K562 (cell line): ENCODE results near the gene FAR1. TPM values are rescaled to one million over a fixed set of nuclear protein-coding genes. Genes with fewer than 3 reads are reported as not detected.

ENCODE experiments used
- ATAC-seq: fragments of 200-7000 bp; cut with Tn5 transposase; 3 replicates; pipeline ENCODE4 v1.9.1; 2020; ENCODE audit warnings: moderate library complexity
- BruUV-seq: library from RNA; stranded (reverse); fragments of 400-500 nt; replicated peaks from 2 replicates; lab custom pipeline; 2021; lab: Mats Ljungman, UMichigan
- CTCF ChIA-PET: fragments of 300-600 bp; formaldehyde crosslinking; extraction: SDS; loops from one replicate; lab custom pipeline; 2021; ENCODE audit warnings: low intra/inter-chr PET ratio; lab: Yijun Ruan, JAX
- POLR2A ChIA-PET: fragments of 300-600, 350-650 bp; sonication (Branson Sonifier 250); formaldehyde crosslinking; extraction: SDS; loops from one replicate; lab custom pipeline; 2021; ENCODE audit warnings: antibody characterized with exemption, inconsistent platforms; lab: Yijun Ruan, JAX
- DNase-seq, 4 experiments: peaks; one replicate each; pipeline versions ENCODE4 v3.0.0 to v3.0.0-alpha.2; 2011 to 2018; ENCODE audit warnings: low spot score in 3 of 4, mixed read lengths in 3 of 4; ENCODE audit errors: extremely low read depth in 1 of 4
- FAIRE-seq: peaks from 2 replicates; lab custom pipeline; 2011; peaks lifted over from hg19 to GRCh38; lab: Jason Lieb, UNC
- H2AFZ ChIP-seq: 2 replicates; pipeline ENCODE4 v1.6.0; 2011; ENCODE audit warnings: low read depth, low read length, control low read depth, inconsistent platforms
- H3K27ac ChIP-seq: fragments of 200-600 bp; 3 replicates; pipeline ENCODE4 v1.8.0; 2011; ENCODE audit warnings: low read depth, mild to moderate bottlenecking, control low read depth, inconsistent platforms, low read length, moderate library complexity, mixed read lengths; ENCODE audit errors: extremely low read depth
- H3K27me3 ChIP-seq, 2 experiments: fragments of 300-600 bp in 1 of 2; 2 replicates in 1 of 2; 3 replicates in 1 of 2; pipeline versions ENCODE4 v1.6.0 to v1.8.0; 2011; ENCODE audit warnings: inconsistent platforms in 2 of 2, low read length in 2 of 2, mild to moderate bottlenecking in 1 of 2, mixed read lengths in 1 of 2, moderate library complexity in 1 of 2; ENCODE audit not compliant: control insufficient read depth in 2 of 2, insufficient read depth in 2 of 2
- H3K36me3 ChIP-seq: fragments of 300-600 bp; 3 replicates; pipeline ENCODE4 v1.8.0; 2011; ENCODE audit warnings: mild to moderate bottlenecking, low read length, inconsistent platforms; ENCODE audit not compliant: control insufficient read depth, insufficient read depth
- H3K4me1 ChIP-seq, 2 experiments: fragments of 200-600 bp in 1 of 2; replicated peaks in 1 of 2; 2 replicates in 1 of 2; 3 replicates in 1 of 2; pipeline versions ENCODE4 v1.5.1 to v1.8.0; 2011; ENCODE audit warnings: inconsistent platforms in 2 of 2, low read length in 2 of 2, mild to moderate bottlenecking in 1 of 2, mixed read lengths in 1 of 2, moderate library complexity in 1 of 2; ENCODE audit not compliant: control insufficient read depth in 2 of 2, insufficient read depth in 2 of 2
- H3K4me2 ChIP-seq: 2 replicates; pipeline ENCODE4 v1.6.1; 2011; ENCODE audit warnings: low read length, control low read depth, inconsistent platforms, mixed read lengths; ENCODE audit not compliant: insufficient read depth
- H3K4me3 ChIP-seq: fragments of 200-600 bp; sonication (generic), shearing (Covaris generic); 2 replicates; pipeline ENCODE4 v1.5.1; 2016; ENCODE audit warnings: control low read depth, inconsistent platforms
- H3K79me2 ChIP-seq: fragments of 200-600 bp; 3 replicates; pipeline ENCODE4 v1.8.0; 2011; ENCODE audit warnings: low read length, inconsistent platforms; ENCODE audit not compliant: control insufficient read depth, insufficient read depth
- H3K9ac ChIP-seq, 2 experiments: 2 replicates each; pipeline versions ENCODE4 v1.6.0 to v1.6.1; 2011; ENCODE audit warnings: low read depth in 2 of 2, low read length in 2 of 2, control low read depth in 1 of 2, inconsistent platforms in 1 of 2, mild to moderate bottlenecking in 1 of 2, mixed read lengths in 1 of 2; ENCODE audit not compliant: insufficient read depth in 1 of 2
- H3K9me1 ChIP-seq: one replicate; pipeline ENCODE4 v1.6.0; 2011; ENCODE audit warnings: inconsistent platforms, mild to moderate bottlenecking, low read length, moderate library complexity; ENCODE audit not compliant: control insufficient read depth, insufficient read depth
- H3K9me3 ChIP-seq: replicated peaks from 2 replicates; pipeline ENCODE4 v1.5.1; 2011; ENCODE audit warnings: low read depth, low read length, inconsistent platforms; ENCODE audit not compliant: control insufficient read depth, insufficient read depth
- H4K20me1 ChIP-seq: replicated peaks from 2 replicates; pipeline ENCODE4 v1.6.1; 2011; ENCODE audit warnings: low read length, inconsistent platforms, mixed read lengths; ENCODE audit not compliant: control insufficient read depth, insufficient read depth
- ATF4 ChIP-seq: fragments of 450-650 bp; formaldehyde crosslinking; IDR thresholded peaks from 2 replicates; pipeline ENCODE4 v1.4.0; 2022; ENCODE audit warnings: mild to moderate bottlenecking, moderate library complexity
- C11orf30 ChIP-seq: fragments of 450-650 bp; IDR thresholded peaks from 2 replicates; pipeline ENCODE4 v1.6.1; 2016; ENCODE audit warnings: low read depth, mild to moderate bottlenecking
- COPS2 ChIP-seq: fragments of 450-650 bp; conservative IDR thresholded peaks from 2 replicates; pipeline ENCODE4 v1.6.1; 2016; ENCODE audit warnings: mild to moderate bottlenecking, moderate library complexity
- ETV6 ChIP-seq, 3 experiments: fragments of 150-350 bp in 1 of 3; sonication (generic) in 1 of 3; formaldehyde crosslinking in 1 of 3; IDR thresholded peaks; 2 replicates each; pipeline versions ENCODE4 v1.6.1 to v1.8.0; 2014 to 2022; ENCODE audit warnings: borderline replicate concordance in 2 of 3, low read depth in 2 of 3, antibody characterized with exemption in 1 of 3, low read length in 1 of 3, mild to moderate bottlenecking in 1 of 3, missing genetic modification reagents in 1 of 3
- FOXP4 ChIP-seq: sonication (generic); formaldehyde crosslinking; IDR thresholded peaks from 2 replicates; pipeline ENCODE4 v1.8.0; 2022; ENCODE audit warnings: mild to moderate bottlenecking, missing genetic modification reagents, borderline replicate concordance
- JUN ChIP-seq, 2 experiments: sonication (generic) in 1 of 2; formaldehyde crosslinking in 1 of 2; IDR thresholded peaks; 2 replicates each; pipeline versions ENCODE4 v1.6.1 to v1.8.0; 2012 to 2022; ENCODE audit warnings: borderline replicate concordance in 2 of 2, mild to moderate bottlenecking in 2 of 2, improper control_type of control experiment in 1 of 2, low read depth in 1 of 2, low read length in 1 of 2, missing genetic modification reagents in 1 of 2
- MAFF ChIP-seq: IDR thresholded peaks from 2 replicates; pipeline ENCODE4 v1.6.1; 2012; ENCODE audit warnings: low read length, improper control_type of control experiment
- NRF1 ChIP-seq, 2 experiments: fragments of 450-650 bp; IDR thresholded peaks in 1 of 2; conservative IDR thresholded peaks in 1 of 2; 2 replicates each; pipeline ENCODE4 v1.6.1; 2014; ENCODE audit warnings: mild to moderate bottlenecking in 2 of 2
- SIN3B ChIP-seq: fragments of 450-650 bp; IDR thresholded peaks from 2 replicates; pipeline ENCODE4 v1.6.1; 2017; ENCODE audit warnings: low read depth, mild to moderate bottlenecking, moderate library complexity
- SMARCB1 ChIP-seq: IDR thresholded peaks from 2 replicates; pipeline ENCODE4 v1.6.1; 2011; ENCODE audit warnings: improper control_type of control experiment, low read depth; ENCODE audit not compliant: insufficient read length
- TBP ChIP-seq: optimal IDR thresholded peaks from 2 replicates; pipeline ENCODE3; 2011; ENCODE audit warnings: low read depth, low read length, improper control_type of control experiment
- ZC3H8 ChIP-seq: fragments of 450-650 bp; IDR thresholded peaks from 2 replicates; pipeline ENCODE4 v1.6.1; 2017
- ZNF316 ChIP-seq: fragments of 450-650 bp; IDR thresholded peaks from 2 replicates; pipeline ENCODE4 v1.6.1; 2016
- in situ Hi-C: fragments of 300-500 bp; cut with MboI; formaldehyde crosslinking; loops from 4 replicates; pipeline ENCODE4 v1.15.0; 2018; ENCODE audit warnings: inconsistent platforms, mixed read lengths
- intact Hi-C: fragments of 100-400 bp; cut with micrococcal nuclease; formaldehyde crosslinking; loops from 2 replicates; pipeline ENCODE4 v1.14.2; 2022
- polyA plus RNA-seq, 8 experiments: library from polyadenylated mRNA; depleted of rRNA in 4 of 8; stranded (reverse) in 5 of 8; unstranded in 3 of 8; fragments of >200 nt; fragmentation: Nextera tagmentation in 2 of 8; fragmentation: Illumina TruSeq in 1 of 8; extraction: Ambion mirVana in 2 of 8; extraction: Trizol in 1 of 8; gene quantifications; 2 replicates each; pipeline versions ENCODE4 v1.2.1 to v1.2.3, GENCODE V29; 2011 to 2014; ENCODE audit warnings: inconsistent platforms in 1 of 8, missing spikeins in 1 of 8
- total RNA-seq, 7 experiments: library from RNA; depleted of rRNA in 6 of 7; stranded (reverse); fragments of >200 nt in 6 of 7; fragmentation: Illumina TruSeq in 2 of 7; extraction: Trizol in 2 of 7; gene quantifications; 2 replicates each; pipeline versions ENCODE4 v1.2.1 to v1.2.3, GENCODE V29; 2011 to 2021; ENCODE audit warnings: low replicate concordance in 1 of 7

Gene FAR1
- total and polyA plus RNA-seq, 9 of the 15 experiments (the other 6 are each of a cell fraction or from before 2014, with no cell fraction given), result 17.7 to 88.2 (median 52.6) TPM

GRCh38 chr11:13702071-13702470 is 33.6 kb downstream of the FAR1 start:
- no peak for FAIRE-seq
- no peak overlapping the region for H3K9ac ChIP-seq
- H3K9me3 ChIP-seq, result no peaks in the 10 kb centered on the region
- peaks cover 14 to 26% of the 10 kb centered on the region in 2 experiments for H3K4me1 ChIP-seq
- peaks cover 9% of the 10 kb centered on the region; the same call in 2 of the 3 replicates for H3K79me2 ChIP-seq
- intact Hi-C loops, result no loop called here
- TF ChIP-seq ZNF316 (peak; percentile 83), C11orf30 (peak; percentile 51), FOXP4 (CRISPR knock-in tag) (no peak)
- TF ChIP-seq, all 486 proteins: peak for 2
- DNase-seq, result no peak
- no peak overlapping the region for H3K4me2 ChIP-seq
- peaks cover 56% of the 10 kb centered on the region; the same call in 2 of the 3 replicates for H3K36me3 ChIP-seq
- no peak overlapping the region for H3K4me3 ChIP-seq
- BruUV-seq, result no TSS peak
- H2AFZ ChIP-seq, result no peak overlapping the region
- no peak for ATAC-seq
- in situ Hi-C loops, result no loop called here
- no peaks in the 10 kb centered on the region for H4K20me1 ChIP-seq
- CTCF ChIA-PET, result no interaction called here
- H3K27ac ChIP-seq, result no peak overlapping the region
- no peaks in the 10 kb centered on the region for H3K9me1 ChIP-seq
- H3K27me3 ChIP-seq, result no peaks in the 10 kb centered on the region
- POLR2A ChIA-PET, result no interaction called here

GRCh38 chr11:13705710-13706109 is 37.2 kb downstream of the FAR1 start:
- Histone ChIP-seq H3K4me3 (no peak overlapping the region), H2AFZ (no peak overlapping the region), H3K4me1 (no peaks in the 10 kb centered on the region), H3K79me2 (no peaks in the 10 kb centered on the region), H3K9me3 (no peaks in the 10 kb centered on the region), H3K27ac (no peak overlapping the region), H3K27me3 (no peaks in the 10 kb centered on the region), H4K20me1 (no peaks in the 10 kb centered on the region), H3K9ac (no peak overlapping the region), H3K4me2 (no peak overlapping the region), H3K36me3 (peaks cover 76% of the 10 kb centered on the region; the same call in 2 of the 3 replicates), H3K9me1 (no peaks in the 10 kb centered on the region)
- FAIRE-seq, result no peak
- ChIA-PET CTCF (no interaction called here), POLR2A (no interaction called here)
- ATAC-seq, result no peak
- intact Hi-C loops, result no loop called here
- no TSS peak for BruUV-seq
- in situ Hi-C loops, result no loop called here
- no peak for DNase-seq
- TF ChIP-seq MAFF, result no peak
- no peak for TF ChIP-seq TBP
- TF ChIP-seq SIN3B, result no peak
- TF ChIP-seq COPS2, result no peak
- TF ChIP-seq ZC3H8, result no peak
- TF ChIP-seq SMARCB1, result no peak
- no peak for TF ChIP-seq NRF1 (conservative IDR thresholded peaks at IDR 0.05 in 1 of 2, IDR thresholded peaks at IDR 0.05 in 1 of 2)
- no peak for TF ChIP-seq ATF4
- TF ChIP-seq JUN (IDR thresholded peaks at IDR 0.05; ENCODE audit: borderline replicate concordance, low read depth, low read length), result no peak
- no peak for TF ChIP-seq JUN (CRISPR knock-in tag; IDR thresholded peaks at IDR 0.05; ENCODE audit: borderline replicate concordance)
- no peak for TF ChIP-seq ETV6 (IDR thresholded peaks at IDR 0.05; ENCODE audit: borderline replicate concordance in 1 of 2, low read depth in 2 of 2, low read length in 1 of 2)
- no peak for TF ChIP-seq ETV6 (CRISPR knock-in tag; IDR thresholded peaks at IDR 0.05; ENCODE audit: borderline replicate concordance)
